ENCODE data around the gene CTNNA1.

- TF ChIP-seq CTCF (IDR thresholded peaks at IDR 0.05; ENCODE audit: insufficient read depth, low read depth, low read length) = no peak
- no peak for TF ChIP-seq EZH2 (IDR thresholded peaks at IDR 0.05; ENCODE audit: insufficient read depth, low read length)
Observed at GRCh38 chr5:138972836-138973235, 219.6 kb downstream of the CTNNA1 start.

Measured in astrocyte (in vitro differentiated cells and primary cell).